HL-60 (cell line): ENCODE data around the gene SLC22A16.

Source experiments
- DNase-seq, 2 experiments: peaks; one replicate each; pipeline ENCODE4 v3.0.0-alpha.2; 2010 to 2020; ENCODE audit warnings: low read depth in 1 of 2, low spot score in 1 of 2
- H3K27ac ChIP-seq: fragments of 250-450 bp; sonication (Bioruptor Pico); replicated peaks from 2 replicates; pipeline ENCODE4 v1.5.1; 2020; ENCODE audit warnings: mild to moderate bottlenecking, moderate library complexity
- H3K27me3 ChIP-seq: fragments of 250-450 bp; sonication (Bioruptor Pico); 2 replicates; pipeline ENCODE4 v1.5.1; 2021; ENCODE audit warnings: mild to moderate bottlenecking, moderate library complexity; ENCODE audit not compliant: insufficient read depth, poor library complexity, severe bottlenecking
- H3K4me3 ChIP-seq: replicated peaks from 2 replicates; pipeline ENCODE4 v1.5.1; 2011; ENCODE audit warnings: mild to moderate bottlenecking, control low read depth, low read length; ENCODE audit not compliant: insufficient read depth
- CTCF ChIP-seq: IDR thresholded peaks from one replicate; pipeline ENCODE4 v1.5.1; 2011; ENCODE audit warnings: low read length, control low read depth, inconsistent platforms; ENCODE audit not compliant: insufficient read depth
- GABPA ChIP-seq: IDR thresholded peaks from 2 replicates; pipeline ENCODE4 v1.6.1; 2012; ENCODE audit warnings: low read depth
- POLR2AphosphoS5 ChIP-seq: IDR thresholded peaks from 2 replicates; pipeline ENCODE4 v1.6.1; 2012; ENCODE audit warnings: low read depth
- REST ChIP-seq: IDR thresholded peaks from 2 replicates; pipeline ENCODE4 v1.6.1; 2012; ENCODE audit warnings: low read depth; ENCODE audit not compliant: insufficient replicate concordance
- SPI1 ChIP-seq: IDR thresholded peaks from 2 replicates; pipeline ENCODE4 v1.6.1; 2012; ENCODE audit warnings: low read depth, mild to moderate bottlenecking, borderline replicate concordance

The SLC22A16 gene

DNA sequence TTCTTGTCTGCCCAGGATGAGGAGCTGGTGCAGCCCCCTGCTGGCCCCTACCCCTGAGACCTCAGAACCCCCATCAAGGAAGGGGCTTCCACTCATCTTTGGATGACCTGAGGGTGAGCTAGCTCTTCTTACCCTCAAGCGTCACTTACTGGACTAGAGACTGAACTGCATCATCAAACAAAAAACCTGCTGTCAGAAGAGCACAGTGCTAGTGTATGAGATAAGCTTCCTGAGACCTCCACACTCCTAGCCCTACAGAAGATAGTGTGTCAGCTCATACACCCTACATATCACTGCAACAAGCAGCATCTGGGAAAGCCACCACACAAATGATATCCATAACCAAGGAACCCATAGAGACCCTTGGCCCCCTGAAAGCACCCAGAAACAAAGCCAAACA is 15.0 kb downstream of the SLC22A16 start:
- Histone ChIP-seq H3K27me3 (no peaks in the 10 kb centered on the region), H3K4me3 (no peak overlapping the region), H3K27ac (no peak overlapping the region)
- no peak for TF ChIP-seq GABPA
- no peak for TF ChIP-seq REST
- no peak for TF ChIP-seq CTCF
- no peak for TF ChIP-seq SPI1
- no peak for TF ChIP-seq POLR2AphosphoS5
- DNase-seq: no peak

DNA sequence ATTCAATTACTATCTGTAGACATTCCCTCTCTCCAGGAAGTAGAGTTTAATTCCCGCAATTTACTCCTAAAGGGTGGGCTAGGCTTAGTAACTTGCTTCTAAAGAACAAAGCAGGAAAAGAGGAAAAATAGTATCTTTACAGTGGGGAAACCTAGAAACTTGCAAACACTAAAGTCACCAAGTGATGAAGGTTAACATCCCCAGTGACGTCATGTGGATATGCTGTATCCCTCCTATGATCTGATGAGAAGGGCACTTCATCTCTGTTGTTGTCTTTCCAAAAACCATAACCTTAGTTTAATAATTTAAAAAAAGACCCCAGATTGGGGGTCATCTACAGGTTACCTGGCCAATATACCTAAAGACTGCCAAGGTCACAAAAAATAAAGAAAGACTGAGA is 17.3 kb downstream of the SLC22A16 start:
- DNase-seq: no peak
- Histone ChIP-seq H3K27me3 (no peaks in the 10 kb centered on the region), H3K27ac (no peak overlapping the region), H3K4me3 (no peak overlapping the region)
- TF ChIP-seq REST (no peak), CTCF (no peak), POLR2AphosphoS5 (no peak), SPI1 (no peak)

GRCh38 chr6:110458476-110458875 is 17.9 kb downstream of the SLC22A16 start:
- DNase-seq: no peak
- Histone ChIP-seq H3K27me3 (no peaks in the 10 kb centered on the region), H3K27ac (no peak overlapping the region), H3K4me3 (no peak overlapping the region)
- TF ChIP-seq CTCF (no peak), REST (no peak), GABPA (no peak), POLR2AphosphoS5 (no peak), SPI1 (no peak)
